ENCODE data around the gene PXK.
"Not testable (repeated sequence)": the region's sequence is repeated elsewhere in the genome, so short reads cannot be mapped to it uniquely, and the experiment has no call there.

The PXK gene

DNA sequence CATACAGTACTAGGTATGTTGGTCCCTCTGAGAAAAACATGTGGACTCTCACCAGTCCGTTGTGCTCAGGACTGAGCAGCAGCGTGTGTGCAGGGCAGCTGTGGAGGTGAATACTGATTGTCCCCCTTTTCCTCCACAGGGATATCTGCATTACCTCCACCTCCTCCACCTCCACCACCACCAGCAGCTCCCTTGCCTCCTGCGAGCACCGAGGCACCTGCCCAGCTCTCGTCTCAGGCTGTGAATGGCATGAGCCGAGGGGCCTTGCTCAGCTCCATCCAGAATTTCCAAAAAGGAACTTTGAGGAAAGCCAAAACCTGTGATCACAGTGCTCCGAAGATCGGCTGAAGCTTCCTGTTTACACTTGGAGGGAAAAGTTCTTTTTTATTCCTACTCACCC is 91.9 kb downstream of the PXK start:
- no peak for DNase-seq

DNA sequence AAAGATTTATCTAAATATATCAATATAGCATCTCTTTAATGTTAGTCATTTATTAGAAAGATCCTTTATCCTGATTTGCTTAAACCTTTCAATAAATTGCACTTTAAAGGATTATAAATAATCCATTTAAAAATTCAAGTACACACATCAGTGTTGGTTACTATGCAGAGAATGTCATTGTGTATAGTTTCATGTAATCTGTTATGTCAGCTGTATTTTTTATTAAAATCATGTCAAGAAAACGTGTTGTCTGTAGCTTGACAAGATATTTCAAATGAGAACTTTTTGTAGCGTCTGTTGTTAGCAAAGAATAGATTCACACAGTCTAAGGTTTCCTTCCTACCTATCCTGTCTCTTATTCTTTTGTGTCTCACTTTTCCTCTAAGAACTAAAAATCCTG is 93.1 kb downstream of the PXK start:
- no peak for DNase-seq

DNA sequence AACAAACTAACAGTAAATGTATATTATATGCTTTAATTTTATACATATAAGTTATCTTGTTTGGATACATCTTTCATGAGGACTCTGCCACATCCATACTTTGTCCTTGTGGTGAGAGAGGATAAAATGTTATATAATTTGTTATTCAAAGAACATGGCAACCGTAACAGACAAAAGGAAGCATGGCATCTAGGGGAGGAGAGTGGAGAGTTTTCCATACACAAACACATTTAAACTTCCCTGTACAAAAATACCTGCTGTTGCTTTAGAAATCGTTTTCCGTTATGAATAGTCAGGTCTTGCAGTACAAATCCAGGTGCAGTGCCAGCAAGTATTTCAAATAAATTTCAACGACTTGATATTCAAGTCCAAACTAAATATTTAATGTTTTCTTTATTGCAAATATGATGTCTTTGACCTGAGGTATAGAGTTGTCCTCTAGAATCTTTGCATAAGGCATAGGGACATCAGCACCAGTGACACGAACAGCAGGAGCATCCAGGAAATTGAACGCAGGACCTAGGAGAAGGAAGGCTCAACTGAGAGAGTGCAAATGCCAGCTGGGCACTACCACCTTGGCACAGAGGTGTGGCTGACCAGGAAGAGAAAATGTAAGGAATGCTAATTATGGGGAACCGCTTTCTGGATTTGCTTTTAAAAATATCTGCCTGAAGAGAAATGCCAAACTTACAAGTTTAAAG is 95.1 kb downstream of the PXK start:
- DNase-seq, result no peak

DNA sequence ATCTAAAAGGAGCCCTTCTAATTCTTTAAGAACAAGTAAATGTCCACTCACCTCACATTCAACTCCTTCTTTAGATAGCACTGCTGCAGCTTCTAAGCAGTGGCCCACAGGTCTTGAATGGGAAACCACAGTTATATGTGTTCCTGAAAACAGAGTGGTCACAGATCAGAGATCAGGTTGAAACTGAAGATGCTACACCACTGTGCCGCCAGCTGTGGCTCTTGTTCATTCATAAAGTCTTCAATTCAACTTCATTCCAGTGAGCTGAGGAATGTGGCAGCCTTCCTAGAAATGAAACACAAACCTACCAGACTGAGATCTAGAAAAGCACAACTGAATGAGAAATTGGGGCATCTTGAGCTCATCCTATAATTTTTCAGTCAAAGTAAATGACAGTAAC is 97.0 kb downstream of the PXK start:
- no peak for DNase-seq

DNA sequence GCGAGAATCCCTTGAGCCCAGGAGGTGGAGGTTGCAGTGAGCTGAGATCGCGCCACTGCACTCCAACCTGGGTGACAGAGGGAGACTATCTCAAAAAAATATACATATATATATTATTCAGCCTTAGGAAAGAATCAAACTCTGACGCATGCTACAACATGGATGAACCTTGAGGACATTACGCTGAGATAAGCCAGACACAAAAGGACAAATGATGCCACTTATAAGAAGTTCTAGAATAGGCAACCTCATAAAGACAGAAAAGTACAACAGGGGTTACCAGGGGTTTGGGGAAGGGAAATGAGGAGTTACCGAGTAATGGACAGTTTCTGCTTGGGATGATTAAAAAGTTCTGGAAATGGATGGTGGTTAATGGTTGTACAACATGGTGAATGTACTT is 100.2 kb downstream of the PXK start:
- DNase-seq, result no peak

DNA sequence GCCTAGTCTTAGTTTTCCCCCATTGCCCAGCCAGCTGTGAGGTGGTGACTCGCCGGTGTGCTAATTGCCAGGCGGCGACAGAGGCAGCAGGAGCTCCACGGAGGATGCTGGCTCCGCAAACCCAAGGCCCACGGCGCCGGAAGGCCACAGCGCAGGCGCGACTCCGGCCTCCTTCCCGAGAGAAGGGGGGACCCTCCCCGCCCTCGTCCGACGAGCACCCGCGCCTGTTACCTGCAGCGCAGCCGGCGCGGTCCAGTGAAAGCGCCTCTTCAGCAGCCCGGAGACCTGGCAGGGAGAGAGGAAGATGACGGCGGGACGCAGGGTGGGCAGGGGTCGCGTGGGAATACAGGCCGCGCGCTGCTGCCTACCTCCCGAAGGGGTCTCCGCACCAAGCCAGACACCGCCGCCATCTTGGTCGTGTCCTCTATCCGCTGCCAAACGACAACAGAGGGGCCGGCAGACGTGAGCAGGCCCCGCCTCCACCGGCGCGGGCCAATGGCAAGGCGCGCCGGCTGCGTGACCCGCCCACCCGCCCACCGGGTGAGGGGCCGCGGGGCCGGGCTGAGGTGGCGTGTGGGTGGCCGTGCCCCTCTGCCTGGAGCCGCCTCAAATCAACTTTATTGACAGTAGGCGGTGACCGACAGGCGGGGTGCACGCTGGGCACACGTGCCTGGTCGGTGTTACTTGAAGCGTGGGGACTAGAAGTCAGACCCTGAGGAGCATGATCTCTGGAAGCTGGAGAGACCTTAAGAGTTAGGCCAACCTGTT is 100.9 kb downstream of the PXK start, which contains the start of gene PDHB:
Gene PDHB (minus strand): TSS at position 433 of the 768 bp plus-strand sequence. CDS start 23 bp downstream, at position 410.
- DNase-seq, result peak; percentile 88 to 89

DNA sequence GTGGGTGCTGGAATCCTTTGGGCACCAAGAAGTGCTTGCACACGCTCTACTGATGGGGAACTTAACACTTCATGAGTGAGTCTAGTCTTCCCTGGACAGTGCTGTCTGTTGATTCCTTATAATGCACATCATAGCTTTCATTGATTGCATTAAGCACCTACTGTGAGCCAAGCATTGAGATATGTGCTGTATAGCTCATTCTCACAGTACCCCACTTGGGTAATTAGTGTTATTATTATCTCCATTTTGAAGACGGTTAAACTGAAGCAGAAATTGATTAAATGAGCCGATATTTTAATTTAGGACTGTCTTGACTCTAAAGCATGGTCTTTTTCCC is 101.4 kb downstream of the PXK start:
- DNase-seq, result no peak

DNA sequence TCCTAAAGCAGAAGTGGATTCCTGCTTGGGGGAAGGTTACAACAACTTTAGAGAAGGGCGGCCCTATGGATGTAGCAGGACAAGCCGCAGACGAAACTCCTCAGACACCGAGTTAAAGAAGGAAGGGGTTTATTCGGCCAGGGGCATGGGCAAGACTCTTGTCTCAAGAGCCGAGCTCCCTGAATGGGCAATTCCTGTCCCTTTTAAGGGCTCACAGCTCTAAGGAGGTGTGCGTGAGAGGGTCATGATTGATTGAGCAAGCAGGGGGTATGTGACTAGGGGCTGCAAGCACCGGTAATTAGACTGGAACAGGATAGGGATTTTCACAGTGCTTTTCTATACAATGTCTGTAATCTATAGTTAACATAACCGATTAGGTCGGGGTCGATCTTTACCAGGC is 101.8 kb downstream of the PXK start:
- DNase-seq, result no peak

DNA sequence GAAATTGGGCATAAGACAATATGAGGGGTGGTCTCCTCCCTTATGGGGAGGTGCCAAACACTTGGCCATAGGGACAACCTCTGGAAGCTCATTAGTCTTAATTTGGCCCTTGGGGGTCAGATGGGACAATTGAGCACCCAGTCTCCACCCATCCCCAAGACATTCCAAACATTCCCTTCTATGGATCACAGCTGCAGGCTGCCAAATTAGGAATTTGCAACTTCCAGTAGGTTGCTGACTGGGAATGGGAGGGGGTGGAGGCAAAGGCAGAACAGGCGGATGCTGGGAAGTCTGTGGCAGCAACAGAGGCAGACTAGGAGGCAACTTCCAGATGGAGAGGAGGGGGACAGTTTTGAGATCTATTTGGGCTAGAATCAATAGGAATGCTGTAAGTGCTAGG is 102.3 kb downstream of the PXK start:
- DNase-seq, result no peak

DNA sequence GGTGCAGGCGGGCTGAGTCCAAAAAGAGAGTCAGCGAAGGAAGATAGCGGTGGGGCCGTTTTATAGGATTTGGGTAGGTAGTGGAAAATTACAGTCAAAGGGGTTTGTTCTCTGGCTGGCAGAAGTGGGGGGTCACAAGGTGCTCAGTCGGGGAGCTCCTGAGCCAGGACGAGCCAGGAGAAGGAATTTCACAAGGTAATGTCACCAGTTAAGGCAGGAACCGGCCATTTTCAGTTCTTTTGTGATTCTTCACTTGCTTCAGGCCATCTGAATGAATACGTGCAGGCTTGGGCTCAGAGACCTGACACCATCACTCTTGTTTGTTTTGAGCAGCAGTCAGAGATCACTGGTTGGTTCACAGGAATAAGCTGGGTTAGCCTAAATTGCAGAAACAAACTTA is 104.6 kb downstream of the PXK start:
- not testable (repeated sequence) for DNase-seq

DNA sequence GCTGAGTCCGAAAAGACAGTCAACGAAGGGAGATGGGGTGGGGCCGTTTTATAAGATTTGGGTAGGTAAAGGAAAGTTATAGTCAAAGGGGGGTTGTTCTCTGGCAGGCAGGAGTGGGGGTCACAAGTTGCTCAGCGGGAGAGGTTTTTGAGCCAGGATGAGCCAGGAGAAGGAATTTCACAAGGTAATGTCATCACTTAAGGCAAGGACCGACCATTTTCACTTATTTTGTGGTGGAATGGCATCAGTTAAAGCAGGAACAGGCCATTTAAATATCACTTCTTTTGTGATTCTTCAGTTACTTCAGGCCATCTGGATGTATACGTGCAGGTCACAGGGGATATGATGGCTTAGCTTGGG is 108.3 kb downstream of the PXK start:
- DNase-seq, result not testable (repeated sequence)

DNA sequence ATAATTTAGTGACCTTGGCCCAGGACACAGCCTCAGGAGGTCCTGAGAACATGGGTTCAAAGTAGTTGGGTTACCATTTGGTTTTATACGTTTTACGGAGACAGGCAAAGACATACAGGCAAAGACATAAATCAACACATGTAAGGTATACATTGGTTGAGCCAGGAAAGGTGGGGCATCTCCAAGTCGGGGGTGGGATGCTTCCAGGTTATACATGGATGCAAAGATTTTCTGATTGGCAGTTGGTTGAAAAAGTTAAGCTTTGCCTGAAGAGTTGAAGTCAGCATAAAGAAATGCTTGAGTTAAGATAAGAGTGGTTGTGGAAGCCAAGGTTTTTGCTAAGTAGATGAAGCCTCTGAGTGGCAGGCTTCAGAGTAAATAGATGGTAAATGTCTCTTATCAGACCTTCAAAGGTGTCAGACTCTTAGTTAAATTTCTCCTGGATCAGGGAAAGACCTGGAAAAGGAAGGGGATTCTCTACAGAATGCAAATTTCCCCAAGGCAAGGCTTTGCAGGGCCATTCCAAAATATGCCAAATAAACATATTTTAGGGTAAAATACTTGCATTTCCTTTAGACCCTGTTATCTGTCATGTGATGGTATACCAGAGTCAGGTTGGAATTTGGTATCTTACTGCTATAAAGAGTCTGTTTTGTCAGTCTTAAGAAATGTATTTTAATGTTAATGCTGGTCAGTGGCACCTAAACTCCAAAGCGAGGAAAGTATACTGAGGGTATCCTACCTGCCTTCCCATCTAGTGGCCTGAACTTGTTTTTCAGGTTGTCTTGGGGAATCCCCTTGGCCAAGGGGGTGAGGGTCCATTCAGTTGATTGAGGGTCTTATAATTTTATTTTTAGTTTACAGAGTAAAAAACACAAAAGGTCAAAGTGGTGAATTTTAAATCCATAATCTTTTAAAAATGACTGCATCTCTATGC is 109.1 kb downstream of the PXK start:
- no peak for DNase-seq

DNA sequence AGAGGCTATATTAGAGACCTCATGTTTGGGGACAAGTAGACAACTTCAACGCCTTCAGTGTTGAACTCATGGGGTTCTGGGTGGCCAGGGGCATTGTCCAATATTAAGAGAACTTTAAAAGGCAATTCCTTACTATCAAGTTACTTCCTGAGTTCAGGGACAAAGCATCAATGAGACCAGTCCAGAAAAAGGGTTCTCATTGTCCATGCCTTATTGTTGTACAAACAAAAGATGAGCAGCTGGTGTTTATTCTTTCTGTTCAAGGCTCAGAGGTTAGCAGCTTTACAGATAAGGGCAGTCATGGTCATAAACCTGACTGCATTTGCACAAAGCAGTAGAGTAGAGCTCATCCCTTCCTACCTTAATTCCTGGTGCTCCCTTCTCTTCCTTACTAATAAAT is 119.5 kb downstream of the PXK start:
- no peak for DNase-seq

DNA sequence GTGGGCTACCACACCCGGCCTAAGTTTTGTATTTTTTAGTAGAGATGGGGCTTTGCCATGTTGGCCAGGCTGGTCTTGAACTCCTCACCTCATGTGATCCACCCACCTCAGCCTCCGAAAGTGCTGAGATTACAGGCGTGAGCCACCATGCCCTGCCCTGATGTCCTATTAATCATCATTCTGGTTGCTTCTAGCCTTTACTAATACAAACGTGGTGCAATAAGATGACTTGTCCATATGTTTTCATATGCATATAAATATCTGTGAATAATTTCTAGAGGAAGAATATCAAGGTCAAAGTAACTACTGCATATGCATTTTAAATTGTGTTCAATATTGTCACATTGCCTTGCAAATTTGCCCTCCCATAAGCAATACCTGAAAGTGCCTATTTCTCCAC is 126.5 kb downstream of the PXK start:
- DNase-seq, result no peak

DNA sequence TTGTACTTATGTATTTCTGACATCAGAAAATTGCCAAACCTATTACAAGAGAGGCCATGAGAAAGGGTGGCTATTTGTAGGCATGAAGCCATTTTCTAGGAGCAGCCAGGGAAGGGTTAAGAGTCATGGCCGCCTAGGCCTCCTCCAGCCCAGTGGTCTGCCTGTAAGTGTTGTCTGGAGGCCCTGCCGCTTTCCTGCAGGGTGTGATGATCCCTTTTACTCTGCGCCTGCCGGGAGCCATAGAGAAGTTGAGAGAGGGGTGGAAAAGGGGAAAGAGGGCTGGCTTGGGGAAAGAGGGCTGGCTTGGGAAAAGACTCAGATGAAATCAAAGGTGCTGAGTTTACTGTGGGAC is 130.1 kb downstream of the PXK start:
- no peak for DNase-seq

DNA sequence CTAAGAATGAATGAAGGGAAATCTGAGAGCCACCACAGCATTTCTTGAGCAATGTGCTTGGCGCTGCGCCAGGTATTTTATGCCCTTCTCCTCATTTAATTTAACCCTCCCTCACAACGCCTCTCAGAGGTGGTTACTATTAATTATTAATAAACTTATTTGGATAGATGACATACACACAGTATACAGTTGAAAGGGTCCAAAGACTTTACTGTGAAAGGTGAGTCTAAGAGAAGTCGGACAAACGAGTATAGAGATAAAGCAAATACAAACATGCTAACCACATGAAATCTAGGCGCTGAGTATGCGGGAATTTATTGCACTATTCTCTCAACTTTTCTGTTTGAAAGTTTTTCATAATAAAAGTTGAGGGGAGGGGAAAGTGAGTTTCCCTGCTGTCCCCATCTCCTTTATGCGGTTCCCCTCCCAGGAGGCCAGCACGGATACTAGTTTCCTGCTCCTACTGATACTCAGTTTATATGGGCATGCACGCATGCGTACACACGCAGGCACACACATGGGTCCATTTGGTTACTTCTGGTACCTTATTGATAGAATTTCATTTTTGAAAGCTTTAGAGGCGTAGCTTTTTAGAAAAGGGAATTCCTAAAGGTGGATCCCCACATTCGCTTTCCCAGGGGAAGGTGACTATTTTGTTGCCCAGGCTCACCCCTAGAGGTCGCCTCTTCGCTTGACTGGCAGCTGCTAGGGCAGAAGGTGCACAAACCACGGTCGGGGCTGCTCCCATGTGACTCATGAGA is 130.7 kb downstream of the PXK start:
- DNase-seq, result peak; percentile 71 to 75

DNA sequence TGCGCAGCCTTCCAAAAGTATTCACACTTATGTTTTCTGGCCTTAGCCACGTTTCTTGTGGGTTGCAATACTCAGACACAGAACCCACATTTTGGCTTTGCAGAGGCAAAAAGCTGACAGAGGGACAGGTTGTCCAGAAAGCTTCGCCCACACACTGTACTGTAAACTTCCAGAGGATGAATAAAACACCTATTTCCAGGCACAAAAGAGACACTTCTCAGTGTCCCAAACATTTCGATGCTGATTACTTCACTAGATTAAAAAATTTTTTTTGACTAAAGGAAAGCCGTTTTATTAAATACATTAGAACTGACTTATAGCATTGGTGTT is 131.2 kb downstream of the PXK start:
- DNase-seq, result no peak

DNA sequence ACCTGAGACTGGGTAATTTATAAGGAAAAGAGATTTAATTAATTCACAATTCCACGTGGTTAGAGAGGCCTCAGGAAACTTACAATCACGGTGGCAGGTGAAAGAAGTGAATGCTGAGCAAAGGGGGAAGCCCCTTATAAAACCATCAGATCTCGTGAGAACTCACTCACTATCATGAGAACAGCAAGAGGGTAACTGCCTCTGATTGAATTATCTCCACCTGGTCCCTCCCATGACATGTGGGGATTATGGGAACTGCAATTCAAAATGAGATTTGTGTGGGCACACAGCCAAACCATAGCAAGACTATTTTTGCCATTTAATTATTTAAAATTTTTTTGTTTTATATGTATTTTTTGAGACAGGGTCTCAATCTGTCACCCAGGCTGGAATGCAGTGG is 132.2 kb downstream of the PXK start:
- no peak for DNase-seq

DNA sequence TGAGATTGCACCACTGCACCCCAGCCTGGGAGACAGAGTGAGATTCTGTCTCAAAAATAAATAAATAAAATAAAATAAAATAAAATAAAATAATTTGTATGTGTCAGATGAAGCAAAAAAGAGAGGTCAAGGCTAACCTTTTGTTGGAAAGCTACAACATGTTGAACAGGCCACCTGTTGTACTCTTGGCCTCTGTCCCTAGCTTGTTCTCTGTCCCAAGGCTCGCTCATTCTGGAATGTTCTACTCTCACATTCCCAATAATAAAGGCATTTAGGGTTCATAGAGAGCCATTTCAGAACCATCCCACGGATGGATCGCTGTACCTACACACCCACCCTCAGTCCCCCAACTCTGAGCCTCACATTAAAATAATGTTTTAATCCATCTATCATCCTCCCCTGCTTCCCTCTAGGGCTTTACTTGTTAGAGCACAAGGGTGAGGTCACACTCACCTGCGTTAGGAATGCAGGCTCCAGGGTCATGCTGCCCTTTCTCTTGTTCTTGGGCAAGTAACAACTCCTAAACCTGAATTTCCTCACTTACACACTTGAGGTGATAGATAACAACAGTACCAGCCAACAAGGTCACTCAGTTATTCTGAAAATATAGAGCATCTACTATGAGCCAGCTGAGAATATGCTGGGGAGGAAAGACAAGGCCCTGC is 134.3 kb downstream of the PXK start:
- no peak for DNase-seq

DNA sequence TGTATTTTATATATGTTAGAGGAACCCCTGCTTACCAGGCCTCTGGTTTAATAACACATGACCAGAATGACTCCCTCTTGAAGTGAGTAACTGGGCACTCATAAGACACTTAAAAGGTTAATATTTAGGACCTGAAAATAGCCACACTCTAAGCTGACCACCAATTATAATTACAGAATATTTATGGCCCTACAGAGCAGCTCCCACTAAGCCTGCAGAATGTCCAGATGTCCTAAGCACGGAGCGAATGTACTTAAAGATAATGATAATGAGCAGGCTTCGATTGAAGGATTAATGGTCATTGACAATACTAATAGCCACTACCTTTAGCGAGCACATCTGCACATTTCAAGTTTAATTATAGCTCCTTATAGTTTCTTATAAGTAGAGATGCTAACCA is 136.4 kb downstream of the PXK start:
- no peak for DNase-seq

DNA sequence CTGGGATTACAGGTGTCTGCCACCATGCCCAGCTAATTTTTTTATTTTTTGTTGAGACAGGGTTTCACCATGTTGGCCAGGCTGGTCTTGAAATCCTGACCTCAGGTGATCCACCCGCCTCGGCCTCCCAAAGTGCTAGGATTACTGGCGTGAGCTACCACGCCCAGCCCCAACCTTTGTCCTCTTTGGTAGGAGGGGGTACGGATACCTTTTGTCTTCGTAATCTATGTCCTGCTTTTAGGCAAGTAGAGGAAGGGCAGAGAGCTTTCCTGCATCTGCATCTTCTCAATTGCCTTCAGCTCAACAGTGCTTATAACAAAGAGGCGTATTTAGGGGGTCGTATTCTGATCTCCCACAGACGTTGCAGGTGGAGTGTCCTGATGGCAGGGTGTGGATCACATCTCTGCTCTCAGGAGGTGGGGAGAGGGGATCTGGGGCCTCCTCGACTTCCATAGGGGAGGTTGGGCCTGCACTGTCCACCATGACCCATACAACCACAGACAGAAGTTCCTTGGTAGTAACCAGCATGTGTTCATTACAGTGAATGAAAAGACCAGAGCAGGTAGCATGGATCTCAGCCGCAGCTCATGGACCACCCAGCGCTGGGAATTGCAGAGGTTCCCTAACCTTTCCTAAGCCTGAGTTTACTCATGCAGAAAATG is 137.8 kb downstream of the PXK start:
- DNase-seq, result no peak
